NCI-H2081 (cell line): Measurements from ENCODE around the gene PLEKHA5.
"Not testable (repeated sequence)": the region's sequence is repeated elsewhere in the genome, so short reads cannot be mapped to it uniquely, and the experiment has no call there.

Experiments
- DNase-seq, 2 experiments: peaks; one replicate each; lab custom pipeline; 2025; lab: John Stamatoyannopoulos, UW

PLEKHA5 gene

DNA sequence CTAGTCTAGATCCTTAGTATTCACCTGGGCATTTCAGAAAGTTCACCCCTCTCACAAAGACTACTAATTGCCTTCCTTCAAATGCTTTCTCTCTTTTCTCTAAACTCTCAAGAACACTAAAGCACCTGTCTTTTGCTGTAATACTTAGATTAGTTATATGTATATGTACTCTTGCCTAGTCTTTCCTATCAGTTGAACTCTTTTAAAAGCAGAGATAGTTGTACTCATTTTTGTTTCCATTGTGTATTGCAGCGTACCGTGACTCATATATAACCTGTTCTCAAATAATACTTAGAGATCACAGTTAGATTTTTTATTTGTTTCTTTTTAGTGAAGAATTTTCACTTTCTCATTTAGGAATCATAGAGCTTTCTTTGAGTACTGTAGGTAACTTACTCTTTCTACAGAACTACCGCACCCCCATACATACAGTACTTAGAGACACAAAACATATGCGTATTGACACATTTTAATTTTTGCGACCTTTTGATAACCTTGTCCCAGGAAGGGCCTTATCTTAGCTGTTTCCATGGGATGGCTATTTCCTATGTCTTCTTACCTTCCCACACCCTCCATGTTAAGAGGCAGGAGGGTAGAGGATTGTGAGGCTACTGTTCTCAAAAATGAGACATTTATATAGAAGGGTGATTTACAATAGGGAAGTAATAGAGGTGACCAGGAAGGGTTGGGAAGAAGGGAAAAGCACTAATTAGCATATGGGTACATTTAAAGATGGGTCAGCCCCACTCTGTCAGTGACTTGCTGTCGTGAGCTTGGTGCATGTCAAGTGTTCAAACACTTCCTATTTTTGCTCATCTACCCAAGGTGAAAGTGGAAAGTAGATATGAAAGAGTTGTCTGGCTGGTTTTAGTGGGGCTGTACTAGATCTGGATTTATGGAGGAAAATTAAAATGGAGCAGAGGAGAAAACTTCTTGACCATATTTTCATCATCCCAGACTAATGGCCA lies 74.3 kb downstream of the PLEKHA5 start:
- no peak for DNase-seq

DNA sequence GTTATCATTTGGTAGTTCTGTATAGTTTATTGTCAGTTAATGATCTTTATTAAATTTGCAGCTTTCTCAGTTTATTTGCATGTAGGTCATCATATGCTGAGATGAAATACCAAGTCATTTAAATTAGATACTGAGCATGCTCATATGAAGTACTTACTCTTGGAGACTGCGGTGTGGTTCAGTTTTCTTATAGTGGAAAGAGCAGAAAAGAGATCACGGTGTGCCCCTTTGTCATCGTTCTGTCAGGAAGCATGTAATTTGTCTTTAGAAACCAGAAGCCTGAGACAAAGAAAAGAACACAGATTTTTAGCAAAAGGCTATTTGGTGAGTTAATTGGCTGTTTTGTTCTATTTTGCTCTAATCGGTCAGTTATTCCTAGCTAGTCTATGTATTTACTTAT lies 75.6 kb downstream of the PLEKHA5 start:
- DNase-seq = peak; percentile 14 to 72

DNA sequence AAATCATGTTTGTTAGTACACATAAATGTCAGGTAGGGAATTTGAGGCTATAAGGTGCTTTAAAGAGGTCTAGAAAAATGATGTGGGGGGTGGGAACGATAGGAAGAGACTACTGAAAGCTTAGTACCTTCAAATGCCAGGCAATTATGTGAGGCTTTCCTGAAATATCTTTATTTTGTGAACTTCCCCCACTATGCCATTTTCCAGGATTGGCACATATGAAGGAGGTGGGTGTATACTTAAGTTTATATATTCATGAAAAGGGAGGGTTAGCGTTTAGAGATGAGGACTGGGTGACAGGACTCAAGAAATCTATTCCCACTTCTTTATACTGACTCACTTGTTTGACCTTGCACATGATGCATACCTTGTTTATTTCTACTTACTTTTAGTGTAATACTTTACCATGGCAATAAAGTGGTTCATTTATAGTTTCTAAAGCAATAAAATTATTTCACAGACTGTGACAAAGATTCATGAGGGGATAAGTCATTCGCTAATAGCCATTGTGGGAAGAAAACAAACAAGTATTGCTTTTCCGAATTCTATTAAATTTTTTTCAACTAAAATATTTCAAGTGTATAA lies 77.1 kb downstream of the PLEKHA5 start:
- DNase-seq = peak; percentile 4 to 37

DNA sequence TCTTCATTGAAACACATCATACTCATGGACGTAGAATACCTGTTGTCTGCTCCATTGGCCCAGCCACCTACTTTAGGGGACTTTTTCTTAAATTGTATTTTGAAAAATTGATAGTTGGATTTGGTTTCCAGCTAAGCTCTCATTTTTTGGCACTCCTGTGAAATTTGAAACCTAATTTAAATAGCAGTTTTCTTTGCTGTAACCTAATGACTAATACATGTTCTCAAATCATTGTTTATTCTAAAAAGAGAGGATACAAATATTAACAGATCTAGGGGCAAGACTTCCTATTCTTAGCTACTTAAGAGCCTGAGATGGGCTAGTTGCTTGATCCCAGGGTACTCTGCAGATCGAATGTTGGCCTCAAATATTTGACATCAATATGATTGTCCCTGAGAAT lies 78.9 kb downstream of the PLEKHA5 start:
- no peak for DNase-seq

DNA sequence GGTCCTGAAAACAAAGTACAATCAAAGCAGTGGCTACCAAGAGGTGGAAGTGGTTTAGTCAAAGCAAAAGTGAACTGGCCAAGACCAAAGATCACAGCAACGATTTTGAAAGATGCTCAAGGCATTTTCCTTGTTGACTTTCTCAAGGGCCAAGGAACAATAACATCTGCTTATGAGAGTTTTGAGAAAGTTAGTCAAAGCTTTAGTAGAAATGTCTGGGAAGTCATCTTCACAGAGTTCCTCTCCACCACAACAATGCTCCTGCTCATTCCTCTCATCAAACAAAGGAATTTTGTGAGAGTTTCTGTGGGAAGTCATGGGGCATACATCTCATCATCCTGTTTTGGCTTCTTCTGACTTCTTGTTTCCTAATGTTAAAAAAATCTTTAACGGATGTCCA lies 80.1 kb downstream of the PLEKHA5 start:
- DNase-seq = no peak

DNA sequence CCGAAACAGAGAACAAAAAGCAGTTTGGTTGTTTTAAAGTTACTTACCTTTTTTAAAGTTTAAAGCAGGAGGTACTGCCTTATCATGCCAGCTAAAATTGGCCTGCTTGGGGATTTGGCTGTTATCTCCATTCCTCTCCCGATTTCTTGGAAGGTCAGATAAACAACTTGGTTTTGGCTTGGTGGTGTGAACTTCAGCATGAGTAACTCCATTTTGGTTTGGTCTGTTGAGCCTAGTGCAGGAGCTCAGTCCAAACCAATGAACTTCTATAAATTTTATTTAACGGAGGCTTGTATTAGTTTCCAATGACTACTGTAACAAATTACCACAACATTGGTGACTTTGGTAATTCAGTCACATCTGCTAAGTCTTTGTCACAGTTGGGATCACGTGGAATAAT lies 82.3 kb downstream of the PLEKHA5 start:
- DNase-seq = no peak

DNA sequence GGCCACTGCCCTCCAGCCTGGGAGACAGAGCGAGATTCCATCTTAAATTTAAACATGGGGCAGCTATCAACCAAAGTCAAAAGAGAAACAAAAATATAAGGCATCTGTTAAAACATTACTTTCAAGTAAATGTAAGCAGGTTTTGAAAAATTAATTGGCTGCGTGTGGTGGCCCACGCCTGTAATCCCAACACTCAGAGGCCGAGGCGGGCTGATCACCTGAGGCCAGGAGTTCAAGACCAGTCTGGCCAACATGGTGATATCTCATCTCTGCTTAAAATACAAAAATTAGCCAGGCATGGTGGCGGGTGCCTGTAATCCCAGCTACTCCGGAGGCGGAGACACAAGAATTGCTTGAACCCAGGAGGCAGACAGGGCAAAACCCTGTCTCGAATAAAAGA lies 82.7 kb downstream of the PLEKHA5 start:
- no peak for DNase-seq

DNA sequence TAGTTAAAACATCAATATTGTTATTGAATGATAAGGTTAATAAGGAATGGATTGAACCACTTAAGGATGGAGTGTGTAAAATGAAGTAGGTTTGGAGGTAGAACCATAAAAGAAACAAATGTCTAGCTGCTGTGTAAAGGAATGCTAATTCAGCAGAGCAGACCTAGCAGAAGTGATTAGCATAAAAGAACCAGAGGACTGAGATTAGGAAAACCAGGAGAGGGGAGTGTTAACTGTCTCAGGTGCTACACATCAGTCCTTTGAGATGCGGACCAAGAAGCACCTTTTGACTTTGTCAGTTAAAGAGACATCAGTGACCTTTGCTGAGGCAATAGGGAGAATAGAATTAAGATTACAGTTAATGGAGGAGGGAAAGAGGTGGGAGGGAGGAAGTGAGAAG lies 84.5 kb downstream of the PLEKHA5 start:
- no peak for DNase-seq

DNA sequence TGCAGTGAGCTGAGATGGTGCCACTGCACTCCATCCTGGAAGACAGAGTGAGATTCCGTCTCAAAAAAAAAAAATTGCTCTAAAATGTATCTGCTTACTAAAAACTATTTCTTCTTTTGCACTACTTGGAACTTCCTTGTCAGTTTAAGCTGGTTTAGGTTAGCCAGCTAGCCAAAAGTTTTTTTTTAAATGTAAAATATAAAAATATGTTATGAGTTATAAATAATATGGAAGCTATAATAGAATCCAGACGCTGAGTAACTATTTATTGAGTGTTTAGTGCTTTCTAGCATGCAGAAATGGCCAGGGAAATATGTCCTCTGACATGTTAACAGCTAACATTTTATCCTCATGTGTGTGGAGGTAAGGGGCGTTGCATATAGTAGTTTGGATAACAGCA lies 85.6 kb downstream of the PLEKHA5 start:
- DNase-seq = no peak

DNA sequence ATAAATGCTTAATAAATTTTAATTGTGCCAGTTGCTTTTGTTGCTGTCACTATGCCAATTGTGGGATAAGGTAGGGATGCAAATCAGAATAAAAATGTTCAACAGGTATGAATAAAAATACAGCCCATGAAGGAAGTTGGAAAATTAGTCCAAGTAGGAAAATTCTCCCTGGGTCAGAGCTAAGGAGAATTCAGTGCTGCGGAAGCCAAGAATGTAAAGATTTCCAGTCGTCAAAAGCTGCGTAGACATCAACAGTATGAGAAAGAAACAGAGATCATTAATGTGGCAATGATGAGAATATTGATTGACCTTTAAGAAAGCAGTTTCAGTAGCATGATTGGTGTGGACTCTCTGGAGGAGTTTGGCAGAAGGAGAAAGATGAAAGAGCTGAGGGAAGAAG lies 87.9 kb downstream of the PLEKHA5 start:
- DNase-seq = no peak

DNA sequence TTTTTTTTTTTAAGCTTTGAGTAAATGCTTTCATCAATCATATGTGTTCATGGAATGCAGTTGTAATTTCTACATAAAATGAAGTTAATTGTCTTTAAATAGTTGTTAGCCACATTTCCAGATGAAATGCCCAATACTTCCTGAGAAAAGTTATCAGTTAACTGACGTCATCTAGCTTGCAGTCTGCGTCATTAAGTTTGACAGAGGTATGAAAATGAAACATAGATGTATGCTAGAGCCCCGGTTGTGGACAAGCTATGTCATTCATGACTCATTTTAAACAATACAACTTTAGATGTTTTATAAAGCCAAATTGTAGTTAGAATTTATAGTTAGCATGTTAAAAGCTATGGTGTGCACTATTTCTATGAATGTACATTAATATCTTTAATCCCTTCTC lies 90.7 kb downstream of the PLEKHA5 start:
- no peak for DNase-seq

DNA sequence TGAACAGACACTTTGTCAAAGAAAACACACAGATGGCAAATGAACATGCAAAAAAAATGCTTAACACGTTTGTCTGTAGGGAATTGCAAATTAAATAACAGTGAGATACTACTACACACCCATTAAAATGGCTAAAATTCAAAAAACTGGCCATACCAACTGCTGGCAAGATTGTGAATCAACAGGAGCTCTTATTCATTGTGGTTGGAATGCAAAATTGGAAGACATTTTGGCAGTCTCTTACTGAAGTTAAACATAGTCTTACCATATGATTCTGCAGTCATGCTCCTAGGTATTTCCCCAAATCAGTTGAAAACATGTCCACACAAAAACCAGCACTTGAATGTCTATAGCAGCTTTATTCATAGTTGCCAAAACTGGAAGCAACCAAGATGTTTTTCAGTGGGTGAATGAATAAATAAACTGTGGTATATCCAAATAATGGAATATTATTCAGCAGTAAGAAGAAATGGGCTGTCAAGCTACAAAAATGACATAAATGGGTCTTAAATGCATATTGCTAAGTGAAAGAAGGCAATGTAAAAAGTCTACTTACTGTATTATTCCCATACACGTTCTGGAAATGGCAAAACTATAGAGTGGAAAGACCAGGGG lies 91.4 kb downstream of the PLEKHA5 start:
- no peak for DNase-seq

DNA sequence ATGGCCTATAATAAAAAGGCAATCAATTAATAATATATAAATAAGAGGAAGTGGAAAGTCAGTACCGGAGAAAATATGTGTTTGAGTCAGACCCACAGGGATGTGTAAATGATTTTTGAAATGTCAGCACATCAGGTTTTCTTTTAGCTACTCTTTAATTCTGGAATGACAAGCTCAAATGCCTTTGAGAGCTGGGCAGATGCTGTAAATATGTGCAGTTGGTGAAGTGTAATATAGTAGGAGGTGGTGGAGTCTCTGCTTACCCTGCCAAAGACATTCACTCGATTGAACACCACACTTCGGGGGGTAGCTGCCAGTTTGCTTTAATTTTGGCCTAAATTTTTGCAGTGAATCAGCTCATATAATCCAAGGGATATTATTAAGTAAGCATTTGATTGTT lies 93.0 kb downstream of the PLEKHA5 start:
- DNase-seq = peak; percentile 18 to 35

DNA sequence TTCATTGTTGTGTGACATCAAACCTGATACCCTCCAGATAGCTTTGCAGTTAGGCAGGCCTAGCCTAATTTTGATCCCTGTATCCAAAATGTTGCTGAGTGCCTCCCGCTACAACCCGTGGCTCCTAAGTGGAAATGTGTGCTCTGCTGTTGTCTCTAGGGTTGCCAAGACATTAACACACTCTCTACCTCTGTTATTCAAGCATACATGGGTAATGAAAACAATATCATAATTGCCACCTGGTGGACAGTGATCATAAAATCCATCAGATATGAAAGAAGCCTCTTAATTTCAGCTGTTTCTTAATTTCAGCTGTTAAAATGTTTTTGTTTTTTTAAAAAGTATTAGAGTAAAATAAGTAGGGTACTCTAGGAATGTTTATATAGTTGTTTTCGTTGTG lies 93.5 kb downstream of the PLEKHA5 start:
- peak; percentile 64 to 85 for DNase-seq

DNA sequence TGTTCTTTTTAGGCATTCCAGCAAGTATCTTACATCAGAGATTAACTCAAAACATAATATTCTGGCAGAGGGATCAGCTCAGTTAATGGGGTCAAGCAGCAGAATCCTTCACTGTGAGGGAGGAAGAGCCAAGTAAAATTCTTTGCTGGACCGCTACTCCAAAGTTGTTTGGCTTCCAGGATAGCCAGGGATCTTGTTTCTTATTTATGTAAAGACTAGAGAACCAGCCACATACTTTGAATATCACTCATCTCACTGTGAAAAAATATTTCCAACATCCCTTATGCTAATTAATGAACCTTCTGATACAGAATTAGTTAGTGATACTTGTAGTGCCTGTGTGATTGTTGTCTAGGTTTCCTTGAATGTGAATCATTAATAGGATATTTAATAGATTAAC lies 94.2 kb downstream of the PLEKHA5 start:
- no peak for DNase-seq

DNA sequence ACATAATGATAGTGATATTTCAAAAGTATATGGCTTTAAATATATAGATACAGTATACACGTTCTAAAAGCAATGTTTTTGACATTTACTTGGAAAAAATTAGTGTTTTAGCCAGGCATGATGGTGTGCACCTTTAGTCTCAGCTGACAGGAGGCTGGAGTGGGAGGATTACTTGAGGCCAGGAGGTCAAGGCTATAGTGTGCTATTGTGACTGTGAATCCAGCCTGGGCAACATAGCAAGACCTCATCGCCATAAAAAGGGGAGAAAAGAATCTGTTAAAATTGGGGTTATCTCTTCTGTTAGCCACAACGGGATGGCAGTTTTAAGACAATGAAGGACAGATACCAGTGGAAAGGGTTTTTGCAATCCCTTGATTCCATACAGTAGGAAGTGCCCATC lies 95.2 kb downstream of the PLEKHA5 start:
- DNase-seq = no peak

DNA sequence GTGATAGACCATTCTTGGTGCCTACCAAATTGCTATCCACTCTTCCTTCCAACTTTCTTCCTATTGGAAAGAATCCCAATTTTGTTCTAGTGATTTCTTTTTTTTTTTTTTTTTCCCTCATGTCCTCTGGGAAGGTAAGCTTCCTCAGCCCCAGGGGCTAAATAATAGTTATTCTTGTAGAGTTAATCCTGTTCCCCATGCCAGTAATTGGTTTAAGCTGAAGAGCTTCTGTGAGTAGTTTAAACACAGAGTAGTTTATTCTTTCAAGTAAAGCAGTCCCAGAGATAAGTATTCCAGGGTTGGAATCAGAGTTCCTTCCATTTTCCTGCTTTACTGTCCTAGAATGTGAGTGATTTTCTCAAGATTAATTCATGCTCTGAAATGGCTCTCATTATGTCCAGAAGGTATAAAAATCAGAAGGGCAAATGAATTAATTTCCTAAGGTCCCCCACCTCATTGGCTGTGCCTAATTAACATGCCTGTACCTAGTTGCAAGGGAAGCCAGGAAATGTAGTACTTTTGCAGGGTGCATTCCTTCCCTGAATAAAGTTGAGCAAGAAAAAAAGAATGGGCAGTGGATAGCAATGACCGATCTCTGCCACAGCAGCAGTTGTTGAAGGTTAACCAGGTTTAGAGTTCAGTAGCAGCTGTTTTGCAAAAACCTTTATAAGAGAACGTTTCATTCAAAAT lies 97.8 kb downstream of the PLEKHA5 start:
- no peak for DNase-seq

DNA sequence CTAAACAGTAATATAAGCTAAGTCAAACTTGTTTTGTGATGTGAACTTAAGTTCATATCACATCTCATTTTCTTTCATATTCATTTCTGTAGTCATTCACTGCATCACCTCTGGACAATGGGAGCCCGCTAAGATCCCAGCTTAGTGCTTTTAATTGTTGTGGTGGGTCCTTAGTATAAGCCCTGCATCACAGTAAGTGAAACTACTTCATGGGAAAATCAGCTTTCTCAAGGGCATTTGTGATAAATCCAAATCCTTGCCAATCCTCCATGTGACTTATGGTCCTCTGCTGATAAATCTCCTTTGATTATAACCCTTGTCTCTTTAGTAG lies 98.3 kb downstream of the PLEKHA5 start:
- no peak for DNase-seq

DNA sequence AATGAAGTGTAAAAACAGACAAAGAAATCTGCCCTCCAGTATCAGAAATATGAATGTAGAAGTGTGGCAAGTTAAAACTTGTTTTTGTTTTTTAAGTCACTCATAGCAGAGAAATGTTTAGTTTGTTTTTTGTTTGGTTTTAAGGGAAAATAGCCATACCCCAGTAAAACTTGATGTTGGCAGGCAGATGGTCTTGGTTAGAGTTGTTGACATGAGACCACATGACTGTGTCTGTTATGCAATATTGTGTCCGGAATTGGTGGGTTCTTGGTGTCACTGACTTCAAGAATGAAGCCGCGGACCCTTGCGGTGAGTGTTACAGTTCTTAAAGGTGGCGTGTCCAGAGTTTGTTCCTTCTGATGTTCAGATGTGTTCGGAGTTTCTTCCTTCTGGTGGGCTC lies 99.5 kb downstream of the PLEKHA5 start:
- DNase-seq = not testable (repeated sequence)

DNA sequence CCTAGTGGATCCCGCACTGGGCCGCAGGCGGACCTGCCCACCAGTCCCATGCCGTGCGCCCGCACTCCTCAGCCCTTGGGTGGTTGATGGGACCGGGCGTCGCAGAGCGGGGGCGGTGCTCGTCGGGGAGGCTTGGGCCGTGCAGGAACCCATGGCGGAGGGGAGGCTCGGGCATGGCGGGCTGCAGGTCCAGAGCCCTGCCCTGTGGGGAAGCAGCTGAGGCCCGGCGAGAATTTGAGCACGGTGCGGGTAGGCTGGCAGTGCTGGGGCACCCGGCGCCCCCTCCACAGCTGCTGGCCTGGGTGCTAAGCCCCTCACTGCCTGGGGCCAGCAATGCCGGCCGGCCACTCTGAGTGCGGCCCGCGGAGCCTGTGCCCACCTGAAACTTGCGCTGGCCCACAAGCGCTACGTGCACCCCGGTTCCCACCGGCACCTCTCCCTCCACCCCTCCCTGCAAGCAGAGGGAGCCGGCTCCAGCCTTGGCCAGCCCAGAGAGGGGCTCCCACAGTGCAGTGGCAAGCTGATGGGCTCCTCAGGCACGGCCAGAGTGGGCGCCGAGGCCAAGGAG lies 100.8 kb downstream of the PLEKHA5 start:
- DNase-seq = no peak

DNA sequence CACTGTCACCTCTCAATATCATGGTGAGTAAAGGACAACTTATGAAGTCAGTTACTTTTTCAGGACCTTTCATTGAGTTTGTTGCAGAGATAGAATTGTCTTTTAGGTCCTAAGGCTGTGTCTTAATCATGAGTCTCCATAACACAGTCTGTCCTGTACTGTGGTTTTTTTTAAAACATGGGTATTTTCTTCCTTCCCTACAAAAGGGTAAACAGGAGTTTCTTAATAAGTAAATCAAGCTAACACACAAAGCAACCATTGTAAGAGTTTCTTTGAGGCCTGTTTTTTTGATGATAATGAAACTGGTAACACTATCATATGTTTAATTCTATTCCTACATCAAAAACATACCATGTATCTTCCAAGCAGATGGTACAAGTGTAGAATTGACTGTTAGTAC lies 101.4 kb downstream of the PLEKHA5 start:
- no peak for DNase-seq

DNA sequence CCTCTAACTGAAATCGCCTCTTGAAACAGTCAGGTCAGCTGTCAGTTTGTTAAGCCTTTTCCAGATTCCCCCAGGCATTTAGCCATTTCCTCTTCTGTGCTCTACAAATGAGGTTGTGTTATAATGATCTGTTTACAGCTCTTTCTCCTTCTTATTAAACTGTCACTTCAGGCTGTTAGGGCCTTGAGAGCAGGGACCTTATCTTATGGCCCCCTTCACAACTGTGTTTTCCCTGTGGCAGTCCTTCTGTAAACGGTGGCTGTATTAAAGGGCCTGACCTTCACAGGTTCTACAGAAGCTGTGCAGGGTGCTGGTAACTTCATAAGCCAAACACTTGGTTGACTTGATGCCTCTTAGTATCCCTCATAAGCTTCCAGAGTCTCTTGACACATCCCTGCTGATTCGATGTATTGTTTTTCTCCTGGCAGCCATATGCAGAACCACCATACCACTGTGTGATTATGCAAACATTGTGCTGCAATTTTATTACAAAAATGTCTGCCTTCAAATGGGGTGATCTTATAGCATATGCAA lies 104.7 kb downstream of the PLEKHA5 start:
- DNase-seq = peak; percentile 22 to 66
